Transverse colon (tissue), 4 donors: ENCODE data around the gene CCDC12. TPM values are rescaled to one million over a fixed set of nuclear protein-coding genes. Genes with fewer than 3 reads are reported as not detected.

ENCODE experiments used
- DNase-seq: peaks from one replicate; pipeline ENCODE4 v3.0.0-alpha.2; 2019
- H3K27ac ChIP-seq, 4 donors: fragments of 200-600 bp; sonication (generic); 2 replicates each; pipeline ENCODE4 v1.5.1; 2016 to 2018; ENCODE audit warnings: inconsistent platforms in 4 of 4
- H3K27me3 ChIP-seq: fragments of 200-600 bp; sonication (generic); 2 replicates; pipeline ENCODE4 v1.5.1; 2017; ENCODE audit warnings: inconsistent platforms
- H3K36me3 ChIP-seq, 4 donors: fragments of 200-600 bp; sonication (generic); 2 replicates each; pipeline ENCODE4 v1.5.1; 2017 to 2019; ENCODE audit warnings: inconsistent platforms in 4 of 4
- H3K4me1 ChIP-seq, 4 donors: fragments of 200-600 bp; sonication (generic); 2 replicates each; pipeline ENCODE4 v1.5.1; 2017 to 2020; ENCODE audit warnings: inconsistent platforms in 4 of 4
- H3K4me3 ChIP-seq, 4 donors: fragments of 200-600 bp; sonication (generic); 1 replicate in 1 of 4; 2 replicates in 3 of 4; pipeline versions ENCODE4 v1.5.1 to v1.6.1; 2017 to 2019; ENCODE audit warnings: inconsistent platforms in 4 of 4
- H3K9me3 ChIP-seq, 2 donors: fragments of 200-600 bp; sonication (generic); 2 replicates each; pipeline ENCODE4 v1.5.1; 2017 to 2019; ENCODE audit warnings: inconsistent platforms in 2 of 2
- CTCF ChIP-seq, 5 experiments: fragments of 200-600 bp in 3 of 5; fragments of 450-650 bp in 2 of 5; sonication (generic) in 3 of 5; IDR thresholded peaks; 1 replicate in 2 of 5; 2 replicates in 3 of 5; pipeline ENCODE4 v1.5.1; 2016 to 2017; ENCODE audit warnings: antibody characterized with exemption in 5 of 5, inconsistent platforms in 3 of 5, mild to moderate bottlenecking in 2 of 5, moderate library complexity in 1 of 5
- EP300 ChIP-seq: sonication (generic); formaldehyde crosslinking; IDR thresholded peaks from one replicate; pipeline ENCODE4 v1.6.1; 2017; ENCODE audit warnings: antibody characterized with exemption, low read depth
- POLR2A ChIP-seq: fragments of 450-650 bp; IDR thresholded peaks from one replicate; pipeline ENCODE4 v1.6.1; 2016; ENCODE audit warnings: antibody characterized with exemption, mild to moderate bottlenecking, moderate library complexity
- POLR2AphosphoS5 ChIP-seq, 3 donors: sonication (generic); formaldehyde crosslinking; IDR thresholded peaks; one replicate each; pipeline ENCODE4 v1.6.1; 2016; ENCODE audit warnings: antibody characterized with exemption in 3 of 3
- WGBS, 2 donors: methylation state at CpG; one replicate each; pipeline ENCODE4 v1.1.5; 2018; ENCODE audit warnings: low coverage in 1 of 2; 5-methylcytosine and 5-hydroxymethylcytosine counted together
- in situ Hi-C, 4 donors: fragments of 200-750 bp; cut with MboI; loops; one replicate each; pipeline versions ENCODE4 v1.15.0 to v1.15.1; 2017; ENCODE audit warnings: low sequenced_read_pairs in 3 of 4, low pct_ligation_motif_present in 1 of 4, low pct_unique_long_range_greater_than_20kb in 1 of 4
- intact Hi-C: fragments of 100-400 bp; cut with DNase I; formaldehyde crosslinking; loops from one replicate; pipeline ENCODE4 v1.15.1; 2023; ENCODE audit warnings: low total_unique reads
- total RNA-seq, 4 donors: library from RNA; depleted of rRNA; stranded (reverse); fragments of >200 nt; gene quantifications; one replicate each; pipeline ENCODE4 v1.1.0, GENCODE V29; 2016

The CCDC12 gene
- total RNA-seq, 4 donors from 2014 or later = 50.1 to 72.9 (median 53.0) TPM

GRCh38 chr3:47005212-47006144, 28.9 kb upstream of the CCDC12 start:
- intact Hi-C loops = loop anchor here (1.0 to 10.0 kb wide), 2 partner anchors 30 to 159 kb away; partner anchors contain the start of gene SETD2
- TF ChIP-seq POLR2AphosphoS5 (IDR thresholded peaks at IDR 0.05) (no peak), EP300 (no peak), CTCF (IDR thresholded peaks at IDR 0.05) (no peak), POLR2A (no peak)
- DNase-seq = peak; percentile 7
- Histone ChIP-seq H3K27ac (no peak overlapping the region), H3K9me3 (no peaks in the 10 kb centered on the region), H3K4me3 (no peak overlapping the region), H3K36me3 (peaks cover 0 to 24% (median 5%) of the 10 kb centered on the region in 4 donors), H3K27me3 (no peaks in the 10 kb centered on the region), H3K4me1 (peaks cover 0 to 10% (median 3%) of the 10 kb centered on the region in 4 donors)
- WGBS, 2 donors = 82% methylated on average over 23 of the region's 32 CpGs; no CpG with 5 or more reads in 1 of the 2 donors
- in situ Hi-C loops = loop anchor here in 3 of 4 donors (25.0 kb wide), 2 partner anchors 157 to 293 kb away; partner anchors contain the start of genes PRSS50 (in 2 of the 3), TMIE (in 2 of the 3) and SETD2 (in 1 of the 3)

- TF ChIP-seq POLR2AphosphoS5 (IDR thresholded peaks at IDR 0.05) = no peak
- no peak for TF ChIP-seq CTCF (IDR thresholded peaks at IDR 0.05)
- no peak for TF ChIP-seq POLR2A
- no peak for TF ChIP-seq EP300
- Histone ChIP-seq H3K4me1 (peaks cover 0 to 4% (median under 1%) of the 10 kb centered on the region in 4 donors), H3K27me3 (no peaks in the 10 kb centered on the region), H3K9me3 (no peaks in the 10 kb centered on the region), H3K27ac (no peak overlapping the region), H3K4me3 (no peak overlapping the region), H3K36me3 (peaks cover 0 to 27% (median 5%) of the 10 kb centered on the region in 4 donors)
- WGBS, 2 donors = 93% methylated on average over 16 of the region's 17 CpGs; no CpG with 5 or more reads in 1 of the 2 donors
- in situ Hi-C loops (loop anchor here in 3 of 4 donors (25.0 kb wide), 2 partner anchors 158 to 292 kb away; partner anchors contain the start of genes PRSS50 (in 2 of the 3), TMIE (in 2 of the 3) and SETD2 (in 1 of the 3)), intact Hi-C loops (loop anchor here (10.0 kb wide), 1 partner anchor 160 kb away; the partner anchor contains the start of gene SETD2)
- DNase-seq = no peak
These were observed 28.0 kb upstream of the CCDC12 start for GRCh38 chr3:47004369-47005211.

- intact Hi-C loops = loop anchor here (10.0 kb wide), 1 partner anchor 161 kb away; the partner anchor contains the start of gene SETD2
- peaks cover 0 to 27% (median 5%) of the 10 kb centered on the region in 4 donors for H3K36me3 ChIP-seq
- peaks cover 0 to under 1% (median 0%) of the 10 kb centered on the region in 4 donors for H3K4me1 ChIP-seq
- DNase-seq = no peak
- no peaks in the 10 kb centered on the region for H3K9me3 ChIP-seq
- TF ChIP-seq CTCF (IDR thresholded peaks at IDR 0.05) = no peak
- no peak overlapping the region for H3K4me3 ChIP-seq
- H3K27me3 ChIP-seq = no peaks in the 10 kb centered on the region
- no peak overlapping the region for H3K27ac ChIP-seq
- 96% methylated on average over 27 of the region's 27 CpGs; no CpG with 5 or more reads in 1 of the 2 donors for WGBS, 2 donors
- in situ Hi-C loops = loop anchor here in 3 of 4 donors (25.0 kb wide), 2 partner anchors 159 to 291 kb away; partner anchors contain the start of genes PRSS50 (in 2 of the 3), TMIE (in 2 of the 3) and SETD2 (in 1 of the 3)
These were observed 27.2 kb upstream of the CCDC12 start for GRCh38 chr3:47003461-47004368.
